DOHH2 (cell line): ENCODE data around the gene MYH7.

Experiments used
- H3F3A ChIP-seq: fragments of 200-600 bp; sonication (generic), shearing (Covaris generic); 2 replicates; pipeline ENCODE4 v1.6.0; 2016; ENCODE audit warnings: antibody characterized with exemption, mild to moderate bottlenecking; ENCODE audit not compliant: control insufficient read depth, insufficient read depth
- H3K27ac ChIP-seq: fragments of 200-600 bp; sonication (generic); 2 replicates; pipeline ENCODE4 v1.5.1; 2014; ENCODE audit warnings: low read depth, mild to moderate bottlenecking, low read length, moderate library complexity
- H3K27me3 ChIP-seq: fragments of 200-600 bp; sonication (generic); 2 replicates; pipeline ENCODE4 v1.6.1; 2014; ENCODE audit warnings: mild to moderate bottlenecking, low read length, mixed read lengths; ENCODE audit not compliant: control insufficient read depth
- H3K36me3 ChIP-seq: fragments of 200-600 bp; sonication (generic); 2 replicates; pipeline ENCODE4 v1.6.1; 2014; ENCODE audit warnings: mild to moderate bottlenecking, low read length, moderate library complexity, mixed read lengths; ENCODE audit not compliant: control insufficient read depth
- H3K4me1 ChIP-seq: fragments of 200-600 bp; sonication (generic); 2 replicates; pipeline ENCODE4 v1.6.1; 2014; ENCODE audit warnings: mild to moderate bottlenecking, low read length, mixed read lengths; ENCODE audit not compliant: control insufficient read depth
- H3K4me2 ChIP-seq: fragments of 200-600 bp; sonication (generic); 2 replicates; pipeline ENCODE4 v1.6.0; 2014; ENCODE audit warnings: mild to moderate bottlenecking, low read length, moderate library complexity
- H3K4me3 ChIP-seq: fragments of 200-600 bp; sonication (generic); 2 replicates; pipeline ENCODE4 v1.5.1; 2014; ENCODE audit warnings: mild to moderate bottlenecking, low read length, mixed read lengths
- H3K79me2 ChIP-seq: fragments of 200-600 bp; sonication (generic); 2 replicates; pipeline ENCODE4 v1.6.1; 2014; ENCODE audit warnings: mild to moderate bottlenecking, low read length, mixed read lengths; ENCODE audit not compliant: control insufficient read depth
- H3K9me2 ChIP-seq: fragments of 200-600 bp; sonication (generic); replicated peaks from 2 replicates; pipeline ENCODE4 v1.6.1; 2014; ENCODE audit warnings: mild to moderate bottlenecking, low read length, mixed read lengths; ENCODE audit not compliant: control insufficient read depth
- H3K9me3 ChIP-seq: fragments of 200-600 bp; sonication (generic); 2 replicates; pipeline ENCODE4 v1.6.1; 2014; ENCODE audit warnings: antibody characterized with exemption, low read length, mixed read lengths; ENCODE audit not compliant: control insufficient read depth, insufficient read depth
- H4K20me1 ChIP-seq: fragments of 200-600 bp; sonication (generic); 2 replicates; pipeline ENCODE4 v1.6.0; 2014; ENCODE audit warnings: low read depth, mild to moderate bottlenecking, antibody characterized with exemption, low read length, moderate library complexity; ENCODE audit not compliant: control insufficient read depth, insufficient read depth
- EZH2phosphoT487 ChIP-seq: fragments of 200-600 bp; sonication (generic); IDR thresholded peaks from 2 replicates; pipeline ENCODE4 v1.6.1; 2017; ENCODE audit warnings: borderline replicate concordance, mild to moderate bottlenecking, antibody characterized with exemption, low read length, moderate library complexity, mixed read lengths
- TF ChIP-seq, protein P1 (sequence below): fragments of 200-600 bp; sonication (generic); IDR thresholded peaks from one replicate; pipeline ENCODE4 v1.5.1; 2014; ENCODE audit warnings: antibody characterized with exemption, mild to moderate bottlenecking, low read depth, low read length; ENCODE audit not compliant: poor library complexity, severe bottlenecking

Gene MYH7

DNA sequence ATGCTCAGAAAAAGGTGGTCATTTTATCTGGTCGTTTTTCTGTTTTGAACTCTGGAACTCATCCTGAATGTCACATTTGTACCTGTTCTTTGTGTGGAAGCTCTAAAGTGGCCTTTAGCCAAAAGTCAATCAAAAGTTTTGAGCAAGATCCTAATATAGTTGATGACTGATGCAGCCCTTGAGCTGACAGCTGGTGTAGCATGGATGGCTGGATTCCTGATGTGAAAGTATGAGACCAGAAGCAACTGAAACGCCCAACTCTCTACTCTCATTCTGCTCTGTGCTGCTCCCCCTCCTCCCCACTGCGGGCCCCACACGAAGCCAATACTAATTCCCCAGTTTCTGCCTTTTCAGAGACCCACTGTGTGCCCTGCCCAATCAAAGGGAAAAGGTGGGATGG is 10.3 kb upstream of the MYH7 start:
- no peaks in the 10 kb centered on the region for H3F3A ChIP-seq
- no peaks in the 10 kb centered on the region; the same call in 1 of the 2 replicates for H3K27me3 ChIP-seq
- no peaks in the 10 kb centered on the region for H3K36me3 ChIP-seq
- no peaks in the 10 kb centered on the region for H3K79me2 ChIP-seq
- H3K4me3 ChIP-seq = no peak overlapping the region
- TF ChIP-seq, protein P1, sequence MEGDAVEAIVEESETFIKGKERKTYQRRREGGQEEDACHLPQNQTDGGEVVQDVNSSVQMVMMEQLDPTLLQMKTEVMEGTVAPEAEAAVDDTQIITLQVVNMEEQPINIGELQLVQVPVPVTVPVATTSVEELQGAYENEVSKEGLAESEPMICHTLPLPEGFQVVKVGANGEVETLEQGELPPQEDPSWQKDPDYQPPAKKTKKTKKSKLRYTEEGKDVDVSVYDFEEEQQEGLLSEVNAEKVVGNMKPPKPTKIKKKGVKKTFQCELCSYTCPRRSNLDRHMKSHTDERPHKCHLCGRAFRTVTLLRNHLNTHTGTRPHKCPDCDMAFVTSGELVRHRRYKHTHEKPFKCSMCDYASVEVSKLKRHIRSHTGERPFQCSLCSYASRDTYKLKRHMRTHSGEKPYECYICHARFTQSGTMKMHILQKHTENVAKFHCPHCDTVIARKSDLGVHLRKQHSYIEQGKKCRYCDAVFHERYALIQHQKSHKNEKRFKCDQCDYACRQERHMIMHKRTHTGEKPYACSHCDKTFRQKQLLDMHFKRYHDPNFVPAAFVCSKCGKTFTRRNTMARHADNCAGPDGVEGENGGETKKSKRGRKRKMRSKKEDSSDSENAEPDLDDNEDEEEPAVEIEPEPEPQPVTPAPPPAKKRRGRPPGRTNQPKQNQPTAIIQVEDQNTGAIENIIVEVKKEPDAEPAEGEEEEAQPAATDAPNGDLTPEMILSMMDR = no peak
- no peak for TF ChIP-seq EZH2phosphoT487
- H3K9me3 ChIP-seq = no peaks in the 10 kb centered on the region
- no peak overlapping the region for H3K4me2 ChIP-seq
- no peaks in the 10 kb centered on the region for H3K4me1 ChIP-seq
- no peak overlapping the region for H3K27ac ChIP-seq
- H3K9me2 ChIP-seq = no peaks in the 10 kb centered on the region
- H4K20me1 ChIP-seq = no peaks in the 10 kb centered on the region

DNA sequence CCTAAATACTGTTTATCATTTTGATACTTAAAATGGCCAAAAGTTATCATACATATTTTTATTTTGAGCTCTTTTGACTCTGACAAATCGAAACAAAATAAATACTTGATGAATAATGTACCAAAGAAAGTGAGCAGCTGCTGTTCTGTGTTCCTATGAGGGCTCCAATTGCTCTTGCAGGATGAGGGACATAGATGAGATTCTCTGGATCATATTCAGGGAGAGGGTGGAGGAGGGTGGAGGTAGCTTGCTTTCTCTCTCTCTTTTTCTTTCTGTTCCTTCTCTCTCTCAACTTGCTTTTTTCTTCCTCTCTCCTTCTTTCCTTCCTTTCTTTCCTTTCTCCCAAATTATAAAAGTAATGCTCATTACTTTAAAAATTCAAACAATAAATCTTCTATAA is 8.9 kb upstream of the MYH7 start:
- H3K4me2 ChIP-seq = no peak overlapping the region
- no peaks in the 10 kb centered on the region for H3K4me1 ChIP-seq
- H3K9me2 ChIP-seq = no peaks in the 10 kb centered on the region
- H3K9me3 ChIP-seq = no peaks in the 10 kb centered on the region
- no peak for TF ChIP-seq EZH2phosphoT487
- TF ChIP-seq, protein P1 = no peak
- no peaks in the 10 kb centered on the region for H3K36me3 ChIP-seq
- H3K79me2 ChIP-seq = no peaks in the 10 kb centered on the region
- H3F3A ChIP-seq = no peaks in the 10 kb centered on the region
- no peaks in the 10 kb centered on the region for H3K27me3 ChIP-seq
- H4K20me1 ChIP-seq = no peaks in the 10 kb centered on the region
- no peak overlapping the region for H3K4me3 ChIP-seq
- no peak overlapping the region for H3K27ac ChIP-seq

DNA sequence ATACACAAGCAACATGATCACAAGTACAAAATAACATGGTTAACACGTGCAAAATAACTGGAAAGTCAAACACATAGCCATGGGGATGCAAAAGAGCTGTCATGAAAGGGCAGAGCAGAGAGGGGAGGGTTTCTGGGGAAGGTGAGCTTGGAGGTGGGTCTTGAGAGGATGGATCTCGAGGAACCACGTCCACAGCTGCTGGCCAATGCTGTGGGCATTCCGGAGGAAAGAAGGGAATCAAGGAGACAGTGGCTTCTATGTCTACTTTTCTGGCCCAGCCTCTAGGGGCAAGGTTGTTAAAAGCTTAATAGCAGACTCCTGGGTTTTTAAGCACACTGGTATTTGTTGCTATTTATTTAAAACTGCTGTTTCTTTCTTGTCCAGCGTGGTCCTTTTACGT is 8.4 kb upstream of the MYH7 start:
- Histone ChIP-seq H3K9me3 (no peaks in the 10 kb centered on the region), H3K4me2 (no peak overlapping the region), H3F3A (no peaks in the 10 kb centered on the region), H4K20me1 (no peaks in the 10 kb centered on the region), H3K4me3 (no peak overlapping the region), H3K4me1 (no peaks in the 10 kb centered on the region), H3K27ac (no peak overlapping the region), H3K27me3 (no peaks in the 10 kb centered on the region), H3K79me2 (no peaks in the 10 kb centered on the region), H3K9me2 (no peaks in the 10 kb centered on the region), H3K36me3 (no peaks in the 10 kb centered on the region)
- TF ChIP-seq, protein P1 = no peak
- no peak for TF ChIP-seq EZH2phosphoT487

DNA sequence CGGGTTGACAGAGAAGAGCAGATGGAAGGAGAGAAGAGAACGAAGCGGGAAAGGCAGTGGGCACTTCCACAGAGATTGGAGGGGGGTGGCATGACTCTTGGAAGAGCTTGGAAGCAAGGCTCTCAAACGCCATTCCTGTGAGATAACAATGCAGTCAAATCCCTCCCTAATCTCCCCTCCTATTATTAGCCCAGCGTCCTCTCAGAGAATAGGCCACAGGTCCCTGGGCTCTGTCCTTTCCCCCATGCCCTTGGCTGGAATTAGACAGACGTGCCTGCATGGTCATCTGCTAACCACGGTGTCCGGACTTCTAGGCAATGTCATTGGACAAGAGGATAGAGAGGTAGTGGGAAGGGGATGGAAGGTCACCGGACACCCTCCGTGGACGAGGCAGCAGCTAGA is 8.0 kb upstream of the MYH7 start:
- no peak overlapping the region for H3K27ac ChIP-seq
- TF ChIP-seq, protein P1 = no peak
- TF ChIP-seq EZH2phosphoT487 = no peak
- H3K9me3 ChIP-seq = no peaks in the 10 kb centered on the region
- no peaks in the 10 kb centered on the region for H3K27me3 ChIP-seq
- H3K4me2 ChIP-seq = no peak overlapping the region
- no peaks in the 10 kb centered on the region for H3K36me3 ChIP-seq
- H4K20me1 ChIP-seq = no peaks in the 10 kb centered on the region
- no peaks in the 10 kb centered on the region for H3K9me2 ChIP-seq
- no peaks in the 10 kb centered on the region for H3F3A ChIP-seq
- H3K79me2 ChIP-seq = no peaks in the 10 kb centered on the region
- H3K4me3 ChIP-seq = no peak overlapping the region
- no peaks in the 10 kb centered on the region for H3K4me1 ChIP-seq
